HG03025 (cell line): Measurements from ENCODE around the gene SPI1.
"Not testable (repeated sequence)": the region's sequence is repeated elsewhere in the genome, so short reads cannot be mapped to it uniquely, and the experiment has no call there.

ENCODE experiments used
- ATAC-seq: cut with Tn5 transposase; IDR thresholded peaks from one replicate; pipeline ENCODE4 v1.9.1; 2021; ENCODE audit warnings: mild to moderate bottlenecking, moderate library complexity; ENCODE audit not compliant: unreplicated experiment, low FRiP score

SPI1 gene

GRCh38 chr11:47328449-47329390 is 49.6 kb downstream of the SPI1 start:
- ATAC-seq = no peak

- no peak for ATAC-seq
Observed at GRCh38 chr11:47327949-47328348, 50.4 kb downstream of the SPI1 start.

- no peak for ATAC-seq
Observed at GRCh38 chr11:47327025-47327424, 51.3 kb downstream of the SPI1 start.

GRCh38 chr11:47326198-47326597 is 52.1 kb downstream of the SPI1 start:
- ATAC-seq = no peak

- no peak for ATAC-seq
Observed at GRCh38 chr11:47325271-47326041, 52.9 kb downstream of the SPI1 start.

GRCh38 chr11:47324520-47324919 is 53.8 kb downstream of the SPI1 start:
- no peak for ATAC-seq

GRCh38 chr11:47318166-47318565 is 60.2 kb downstream of the SPI1 start:
- no peak for ATAC-seq

GRCh38 chr11:47317064-47317828 is 61.1 kb downstream of the SPI1 start:
- ATAC-seq = no peak

GRCh38 chr11:47316501-47316900 is 61.8 kb downstream of the SPI1 start:
- not testable (repeated sequence) for ATAC-seq

- ATAC-seq = no peak
Observed at GRCh38 chr11:47314992-47315391, 63.4 kb downstream of the SPI1 start.

- ATAC-seq = no peak
Observed at GRCh38 chr11:47308050-47308823, 70.1 kb downstream of the SPI1 start.

- no peak for ATAC-seq
Observed at GRCh38 chr11:47306484-47306844, 71.9 kb downstream of the SPI1 start.

- no peak for ATAC-seq
Observed at GRCh38 chr11:47305734-47306483, 72.4 kb downstream of the SPI1 start.
